Tibial nerve (tissue), 3 donors: ENCODE results near the gene SIK2.

Experiments
- POLR2A ChIP-seq, 2 donors: fragments of 450-650 bp; IDR thresholded peaks; one replicate each; pipeline ENCODE4 v1.6.1; 2017; ENCODE audit warnings: antibody characterized with exemption in 2 of 2, mild to moderate bottlenecking in 2 of 2, moderate library complexity in 2 of 2
- TF ChIP-seq, protein P1 (sequence below), 5 experiments: fragments of 200-600 bp in 3 of 5; fragments of 450-650 bp in 2 of 5; sonication (generic) in 3 of 5; IDR thresholded peaks; one replicate each; pipeline ENCODE4 v1.5.1; 2016 to 2019; ENCODE audit warnings: antibody characterized with exemption in 5 of 5, mild to moderate bottlenecking in 3 of 5, moderate library complexity in 2 of 5

DNA sequence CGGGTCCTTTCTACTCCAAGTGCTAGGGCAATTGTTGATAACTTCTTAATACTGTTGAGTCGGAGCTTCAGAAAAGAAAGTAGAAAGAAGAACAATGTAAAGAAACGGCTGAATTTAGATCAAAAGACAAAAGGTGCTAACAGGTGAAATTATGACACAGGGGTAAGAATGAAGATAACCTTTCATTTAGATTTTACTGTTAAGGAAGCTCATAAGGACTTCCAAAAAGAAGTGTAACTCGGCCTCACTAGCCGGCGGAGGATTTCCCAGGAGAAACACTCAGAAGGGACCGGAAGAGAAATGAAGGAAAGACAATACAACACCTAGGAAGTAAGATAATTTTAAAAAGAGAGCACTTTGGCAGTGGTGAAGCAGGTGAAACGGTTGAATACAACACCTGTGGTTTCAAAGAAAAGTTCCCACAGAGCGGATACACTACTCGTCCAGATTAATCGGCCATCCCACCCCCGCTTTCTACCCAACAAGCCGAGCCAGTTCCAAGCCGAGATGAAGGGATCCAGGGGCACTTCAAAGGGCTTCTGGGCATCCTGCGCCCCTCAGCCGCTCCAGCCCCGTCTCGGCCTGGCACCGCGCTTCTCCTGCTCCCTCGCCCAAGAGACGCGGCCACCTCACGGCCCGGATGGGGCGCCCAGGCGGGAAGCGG is 163.2 kb downstream of the SIK2 start:
- TF ChIP-seq, protein P1, sequence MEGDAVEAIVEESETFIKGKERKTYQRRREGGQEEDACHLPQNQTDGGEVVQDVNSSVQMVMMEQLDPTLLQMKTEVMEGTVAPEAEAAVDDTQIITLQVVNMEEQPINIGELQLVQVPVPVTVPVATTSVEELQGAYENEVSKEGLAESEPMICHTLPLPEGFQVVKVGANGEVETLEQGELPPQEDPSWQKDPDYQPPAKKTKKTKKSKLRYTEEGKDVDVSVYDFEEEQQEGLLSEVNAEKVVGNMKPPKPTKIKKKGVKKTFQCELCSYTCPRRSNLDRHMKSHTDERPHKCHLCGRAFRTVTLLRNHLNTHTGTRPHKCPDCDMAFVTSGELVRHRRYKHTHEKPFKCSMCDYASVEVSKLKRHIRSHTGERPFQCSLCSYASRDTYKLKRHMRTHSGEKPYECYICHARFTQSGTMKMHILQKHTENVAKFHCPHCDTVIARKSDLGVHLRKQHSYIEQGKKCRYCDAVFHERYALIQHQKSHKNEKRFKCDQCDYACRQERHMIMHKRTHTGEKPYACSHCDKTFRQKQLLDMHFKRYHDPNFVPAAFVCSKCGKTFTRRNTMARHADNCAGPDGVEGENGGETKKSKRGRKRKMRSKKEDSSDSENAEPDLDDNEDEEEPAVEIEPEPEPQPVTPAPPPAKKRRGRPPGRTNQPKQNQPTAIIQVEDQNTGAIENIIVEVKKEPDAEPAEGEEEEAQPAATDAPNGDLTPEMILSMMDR (IDR thresholded peaks at IDR 0.05) = no peak
- no peak for TF ChIP-seq POLR2A (IDR thresholded peaks at IDR 0.05)
